Activated naive CD4-positive, alpha-beta T cell treated with anti-CD3 and anti-CD28 coated beads for 36 hours (primary cell): Measurements from ENCODE around the gene EIF4E1B. TPM values are rescaled to one million over a fixed set of nuclear protein-coding genes. Genes with fewer than 3 reads are reported as not detected.

ENCODE experiments used
- CTCF ChIA-PET: fragments of 350-600 bp; sonication (Branson Sonifier 250); formaldehyde crosslinking; loops from one replicate; lab custom pipeline; 2021; ENCODE audit warnings: antibody characterized with exemption; lab: Charles Lee
- DNase-seq: peaks from one replicate; pipeline ENCODE4 v3.0.0-alpha.2; 2020
- H3K27ac Mint-ChIP-seq: one replicate; pipeline ENCODE4 v1.8.0; 2021; ENCODE audit warnings: mild to moderate bottlenecking, mixed read lengths
- H3K27me3 Mint-ChIP-seq: one replicate; pipeline ENCODE4 v1.8.0; 2021; ENCODE audit warnings: low read depth, mixed read lengths
- H3K36me3 Mint-ChIP-seq: one replicate; pipeline ENCODE4 v1.8.0; 2021; ENCODE audit warnings: low read depth, mixed read lengths
- H3K4me1 Mint-ChIP-seq: one replicate; pipeline ENCODE4 v1.8.0; 2021; ENCODE audit warnings: low read depth, mixed read lengths
- H3K4me3 Mint-ChIP-seq: one replicate; pipeline ENCODE4 v1.8.0; 2021; ENCODE audit warnings: mild to moderate bottlenecking, moderate library complexity, mixed read lengths
- H3K9me3 Mint-ChIP-seq: one replicate; pipeline ENCODE4 v1.8.0; 2021; ENCODE audit warnings: mixed read lengths
- intact Hi-C: fragments of 100-400 bp; cut with micrococcal nuclease; formaldehyde crosslinking; loops from one replicate; pipeline ENCODE4 v1.15.1; 2023
- total RNA-seq, 2 experiments: library from RNA; stranded (reverse); gene quantifications; one replicate each; pipeline ENCODE4 v1.2.3, GENCODE V29; 2021

Gene EIF4E1B
- total RNA-seq, 2 experiments from 2014 or later, result not detected

DNA sequence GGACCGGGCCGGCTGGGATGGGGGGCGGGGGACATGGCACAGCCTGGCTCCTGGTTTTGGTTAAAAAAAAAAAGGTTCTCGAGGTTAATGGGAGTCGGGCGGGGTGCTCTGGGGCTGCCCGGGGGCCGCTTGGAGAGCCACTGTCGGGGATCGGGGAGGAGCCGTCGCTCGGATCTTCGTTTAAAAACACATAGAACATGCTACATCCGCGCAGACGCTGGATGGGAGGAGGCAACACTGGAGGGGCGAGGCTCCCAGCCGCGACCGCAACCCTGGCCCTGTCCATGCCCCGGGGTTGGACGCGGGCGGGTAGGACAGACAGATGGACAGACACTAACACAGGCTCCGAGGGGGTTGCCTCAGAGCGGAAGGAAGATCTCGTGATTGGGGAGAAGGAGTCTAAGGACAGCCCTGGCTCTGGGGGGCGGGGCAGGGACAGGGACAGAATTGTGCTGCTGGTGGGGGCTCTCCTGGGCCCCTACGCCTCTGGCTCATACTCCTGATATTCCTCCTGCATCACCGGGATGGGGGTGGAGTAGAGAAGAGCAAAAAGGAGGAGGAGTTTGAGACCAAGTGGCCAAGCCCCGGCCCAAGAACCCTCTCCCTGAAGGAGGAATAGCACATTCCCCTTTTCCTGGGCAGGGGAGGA is 10.0 kb upstream of the EIF4E1B start:
- no peak for DNase-seq
- intact Hi-C loops, result no loop called here
- H3K27me3 Mint-ChIP-seq, result peaks cover 48% of the 10 kb centered on the region
- no peaks in the 10 kb centered on the region for H3K36me3 Mint-ChIP-seq
- no peaks in the 10 kb centered on the region for H3K9me3 Mint-ChIP-seq
- H3K4me3 Mint-ChIP-seq, result peak overlapping the region; percentile 61
- no peak overlapping the region for H3K27ac Mint-ChIP-seq
- CTCF ChIA-PET, result interaction anchor here (0.7 kb wide), 1 partner anchor 180 kb away, joined by 3 read pairs; no protein-coding TSS in a partner anchor
- peaks cover 18% of the 10 kb centered on the region for H3K4me1 Mint-ChIP-seq

- no peak overlapping the region for H3K4me3 Mint-ChIP-seq
- no peak for DNase-seq
- no peaks in the 10 kb centered on the region for H3K36me3 Mint-ChIP-seq
- peaks cover 46% of the 10 kb centered on the region for H3K27me3 Mint-ChIP-seq
- peaks cover 18% of the 10 kb centered on the region for H3K4me1 Mint-ChIP-seq
- intact Hi-C loops, result no loop called here
- CTCF ChIA-PET, result interaction anchor here (1.0 to 1.2 kb wide), 3 partner anchors 37 to 48 kb away, joined by 4 to 6 read pairs (median 4); no protein-coding TSS in a partner anchor
- no peak overlapping the region for H3K27ac Mint-ChIP-seq
- H3K9me3 Mint-ChIP-seq, result no peaks in the 10 kb centered on the region
Measured at GRCh38 chr5:176621661-176622079, 8.8 kb upstream of the EIF4E1B start.

DNA sequence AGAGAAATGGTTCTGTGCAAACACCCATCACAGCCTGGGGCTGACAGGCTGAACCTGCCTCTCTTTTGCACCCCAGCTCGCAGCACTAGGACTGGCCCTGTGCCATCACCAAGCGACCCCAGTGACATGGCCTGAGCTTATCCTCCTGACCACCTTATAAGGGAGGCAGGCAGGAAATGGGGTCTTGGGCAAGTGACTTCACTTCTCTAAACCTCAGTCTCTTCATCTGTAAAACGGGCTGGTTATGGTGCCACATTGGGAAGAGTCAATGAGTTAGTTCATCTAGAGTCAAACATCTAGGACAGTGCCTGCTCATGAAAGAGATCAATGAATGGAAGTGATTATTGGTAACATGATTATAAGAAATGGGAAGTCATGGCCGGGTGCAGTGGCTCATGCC is 6.3 kb upstream of the EIF4E1B start:
- H3K36me3 Mint-ChIP-seq, result no peaks in the 10 kb centered on the region
- H3K27ac Mint-ChIP-seq, result no peak overlapping the region
- no peak overlapping the region for H3K4me3 Mint-ChIP-seq
- no peaks in the 10 kb centered on the region for H3K9me3 Mint-ChIP-seq
- DNase-seq, result no peak
- peaks cover 45% of the 10 kb centered on the region for H3K27me3 Mint-ChIP-seq
- H3K4me1 Mint-ChIP-seq, result peaks cover 15% of the 10 kb centered on the region
- CTCF ChIA-PET, result no interaction called here
- intact Hi-C loops, result no loop called here

DNA sequence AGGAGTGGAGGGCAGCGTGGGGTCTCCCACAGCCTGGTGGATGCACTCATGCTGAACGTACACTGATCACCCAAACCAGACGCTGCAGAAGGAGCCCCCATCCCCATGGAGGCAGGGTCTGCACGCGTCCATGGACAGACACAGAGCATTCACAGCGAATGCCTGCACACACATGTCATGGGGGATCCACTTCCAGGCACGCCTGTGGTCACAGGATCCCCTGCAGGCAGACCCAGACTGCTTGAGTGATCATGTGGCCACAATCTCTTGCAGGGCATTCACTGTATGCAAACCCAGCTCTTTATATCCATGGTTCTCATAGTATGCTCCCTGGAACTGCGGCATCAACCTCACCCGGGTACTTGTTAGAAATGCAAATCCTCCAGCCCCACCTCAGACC is 5.5 kb upstream of the EIF4E1B start:
- Mint-ChIP-seq H3K9me3 (no peaks in the 10 kb centered on the region), H3K4me3 (no peak overlapping the region), H3K36me3 (no peaks in the 10 kb centered on the region), H3K27me3 (peaks cover 45% of the 10 kb centered on the region), H3K4me1 (peaks cover 13% of the 10 kb centered on the region), H3K27ac (no peak overlapping the region)
- DNase-seq, result no peak
- CTCF ChIA-PET, result interaction anchor here (1.6 kb wide), 1 partner anchor 36 kb away, joined by 5 read pairs; no protein-coding TSS in a partner anchor
- intact Hi-C loops, result no loop called here

DNA sequence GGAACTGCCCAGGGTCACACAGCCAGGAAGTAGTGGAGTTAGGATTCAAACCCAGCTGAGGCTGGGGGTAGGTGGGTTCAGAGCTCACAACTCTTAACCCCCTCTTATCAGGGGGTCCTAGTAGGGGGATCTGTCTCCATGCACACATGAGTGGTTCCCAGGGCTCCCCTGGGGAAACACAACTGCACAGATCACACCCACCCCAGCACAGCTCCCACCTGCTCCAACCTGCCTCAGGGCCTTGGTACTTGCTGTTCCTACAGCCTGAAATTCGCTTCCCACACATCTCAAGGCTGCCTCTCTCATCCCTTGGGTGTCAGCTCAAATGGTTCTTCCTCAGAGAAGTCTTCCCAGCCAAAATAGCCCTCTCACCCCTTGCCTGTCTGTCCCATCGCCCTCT is 5.0 kb upstream of the EIF4E1B start:
- no peaks in the 10 kb centered on the region for H3K36me3 Mint-ChIP-seq
- intact Hi-C loops, result no loop called here
- H3K4me3 Mint-ChIP-seq, result no peak overlapping the region
- CTCF ChIA-PET, result interaction anchor here (0.6 to 1.6 kb wide), 2 partner anchors 35 to 116 kb away, joined by 3 to 5 read pairs; no protein-coding TSS in a partner anchor
- H3K27me3 Mint-ChIP-seq, result peaks cover 40% of the 10 kb centered on the region
- no peak overlapping the region for H3K27ac Mint-ChIP-seq
- peaks cover 8% of the 10 kb centered on the region for H3K4me1 Mint-ChIP-seq
- DNase-seq, result no peak
- H3K9me3 Mint-ChIP-seq, result no peaks in the 10 kb centered on the region

DNA sequence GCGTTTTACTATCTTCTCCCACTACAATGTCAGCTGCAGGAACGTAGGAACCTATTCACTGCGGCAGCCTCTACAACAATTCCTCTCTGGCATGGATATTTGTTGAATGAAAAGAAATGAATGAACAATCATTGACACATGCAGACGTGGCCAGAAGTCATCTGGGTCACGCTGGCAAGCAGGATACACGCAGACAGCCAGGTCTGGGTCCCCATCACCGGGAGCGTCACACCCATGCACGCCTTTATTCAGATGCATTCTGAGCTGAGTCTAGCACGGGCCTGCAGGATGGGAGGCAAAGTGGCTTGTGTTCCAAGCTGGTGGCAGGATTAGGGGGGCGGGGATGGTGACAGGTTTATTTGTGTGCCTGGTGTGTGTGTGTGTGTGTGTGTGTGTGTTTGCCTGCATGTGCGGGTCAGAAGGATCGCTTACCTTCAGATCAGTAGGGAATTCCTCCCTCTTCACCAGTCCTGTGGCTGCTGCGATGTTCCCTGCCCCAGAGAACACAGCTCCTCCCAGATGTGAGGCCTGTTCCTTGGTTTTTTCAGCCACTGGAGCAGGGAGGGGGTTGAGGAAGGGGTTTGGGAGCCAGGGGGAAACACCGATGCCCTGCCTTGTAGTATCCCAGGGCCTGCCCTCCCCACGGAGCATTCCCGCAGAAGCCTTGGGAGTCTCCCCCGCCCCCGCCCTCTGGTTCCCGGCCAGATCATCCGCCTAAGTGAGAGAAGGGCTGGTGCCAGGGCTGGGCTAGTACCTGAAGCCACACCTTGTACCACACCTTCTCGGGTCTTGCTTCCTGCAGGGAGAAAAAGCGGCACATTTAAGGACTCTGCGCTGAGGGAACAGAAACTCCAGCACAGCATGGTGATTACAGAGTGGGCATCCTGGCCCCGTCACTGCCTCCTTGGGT is 4.3 kb upstream of the EIF4E1B start:
- Mint-ChIP-seq H3K9me3 (no peaks in the 10 kb centered on the region), H3K4me1 (peaks cover 12% of the 10 kb centered on the region), H3K27me3 (peaks cover 45% of the 10 kb centered on the region), H3K4me3 (no peak overlapping the region), H3K36me3 (no peaks in the 10 kb centered on the region), H3K27ac (no peak overlapping the region)
- intact Hi-C loops, result no loop called here
- DNase-seq, result no peak
- CTCF ChIA-PET, result interaction anchor here (0.6 to 1.6 kb wide), 2 partner anchors 34 to 117 kb away, joined by 3 to 5 read pairs; no protein-coding TSS in a partner anchor

GRCh38 chr5:176626876-176627236 is 3.6 kb upstream of the EIF4E1B start:
- CTCF ChIA-PET, result interaction anchor here (0.7 kb wide), 1 partner anchor 96 kb away, joined by 3 read pairs; no protein-coding TSS in a partner anchor
- Mint-ChIP-seq H3K4me1 (peaks cover 12% of the 10 kb centered on the region), H3K4me3 (no peak overlapping the region), H3K27ac (no peak overlapping the region), H3K36me3 (no peaks in the 10 kb centered on the region), H3K9me3 (no peaks in the 10 kb centered on the region), H3K27me3 (peaks cover 49% of the 10 kb centered on the region)
- intact Hi-C loops, result no loop called here
- no peak for DNase-seq

DNA sequence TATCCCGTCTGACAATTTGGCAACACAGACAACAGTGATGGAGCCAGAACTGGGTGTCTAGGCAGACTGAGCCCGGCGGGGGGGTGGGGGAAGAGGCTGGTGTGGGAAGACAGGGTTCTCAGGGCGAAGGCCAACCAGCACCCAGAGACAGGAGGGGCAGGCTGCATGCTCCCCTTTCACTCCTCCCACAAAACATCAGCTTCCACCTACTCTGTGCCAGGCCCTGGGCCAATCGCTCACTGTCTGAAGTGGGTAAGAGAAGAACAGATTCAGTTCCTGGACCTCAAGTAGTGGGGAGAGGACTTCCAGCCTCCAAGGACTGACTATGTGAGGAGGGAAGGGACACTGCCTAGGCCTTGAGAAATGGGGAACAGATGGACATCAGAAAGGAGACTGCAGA is 2.9 kb upstream of the EIF4E1B start:
- H3K36me3 Mint-ChIP-seq, result no peaks in the 10 kb centered on the region
- H3K4me3 Mint-ChIP-seq, result no peak overlapping the region
- no peak overlapping the region for H3K27ac Mint-ChIP-seq
- H3K9me3 Mint-ChIP-seq, result no peaks in the 10 kb centered on the region
- intact Hi-C loops, result no loop called here
- peaks cover 51% of the 10 kb centered on the region for H3K27me3 Mint-ChIP-seq
- CTCF ChIA-PET, result interaction anchor here (0.7 kb wide), 1 partner anchor 97 kb away, joined by 3 read pairs; no protein-coding TSS in a partner anchor
- DNase-seq, result no peak
- H3K4me1 Mint-ChIP-seq, result peaks cover 12% of the 10 kb centered on the region

- H3K4me1 Mint-ChIP-seq, result peaks cover 12% of the 10 kb centered on the region
- CTCF ChIA-PET, result interaction anchor here (1.2 kb wide), 1 partner anchor 59 kb away, joined by 3 read pairs; no protein-coding TSS in a partner anchor
- H3K27me3 Mint-ChIP-seq, result peaks cover 54% of the 10 kb centered on the region
- H3K27ac Mint-ChIP-seq, result no peak overlapping the region
- H3K36me3 Mint-ChIP-seq, result no peaks in the 10 kb centered on the region
- no peak overlapping the region for H3K4me3 Mint-ChIP-seq
- no peak for DNase-seq
- no peaks in the 10 kb centered on the region for H3K9me3 Mint-ChIP-seq
- intact Hi-C loops, result no loop called here
Measured at GRCh38 chr5:176628406-176629228, 1.9 kb upstream of the EIF4E1B start.

DNA sequence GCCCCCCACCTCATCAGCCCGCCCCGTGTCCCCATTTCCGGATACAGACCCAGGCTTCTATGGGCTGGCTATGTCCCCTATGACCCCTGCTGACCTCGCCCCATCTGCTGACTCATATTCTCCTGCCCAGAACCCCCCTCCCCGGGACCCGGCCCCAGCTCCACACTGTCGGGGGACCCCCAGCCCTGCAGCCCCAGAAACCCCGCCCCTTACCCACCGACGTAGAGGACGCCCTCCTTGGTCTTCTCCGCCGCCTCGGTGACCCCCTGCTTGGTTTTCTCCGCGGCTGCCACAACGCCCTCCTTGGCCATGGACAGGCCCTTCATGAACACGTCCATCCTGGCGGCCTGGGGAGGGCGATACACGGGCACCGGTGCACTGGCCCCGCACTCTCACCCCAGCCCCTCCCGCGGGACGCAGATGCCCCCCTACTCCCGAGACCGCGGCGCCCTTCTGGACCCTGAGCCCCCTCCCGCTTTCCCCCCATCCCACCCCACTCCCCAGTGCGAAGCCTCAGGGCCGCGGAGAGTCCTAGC is 1.1 kb upstream of the EIF4E1B start:
- peaks cover 61% of the 10 kb centered on the region for H3K27me3 Mint-ChIP-seq
- intact Hi-C loops, result no loop called here
- H3K9me3 Mint-ChIP-seq, result no peaks in the 10 kb centered on the region
- CTCF ChIA-PET, result interaction anchor here (1.2 to 1.7 kb wide), 2 partner anchors 56 to 59 kb away, joined by 3 to 4 read pairs; no protein-coding TSS in a partner anchor
- H3K4me1 Mint-ChIP-seq, result peaks cover 12% of the 10 kb centered on the region
- DNase-seq, result no peak
- no peak overlapping the region for H3K4me3 Mint-ChIP-seq
- H3K27ac Mint-ChIP-seq, result no peak overlapping the region
- no peaks in the 10 kb centered on the region for H3K36me3 Mint-ChIP-seq

DNA sequence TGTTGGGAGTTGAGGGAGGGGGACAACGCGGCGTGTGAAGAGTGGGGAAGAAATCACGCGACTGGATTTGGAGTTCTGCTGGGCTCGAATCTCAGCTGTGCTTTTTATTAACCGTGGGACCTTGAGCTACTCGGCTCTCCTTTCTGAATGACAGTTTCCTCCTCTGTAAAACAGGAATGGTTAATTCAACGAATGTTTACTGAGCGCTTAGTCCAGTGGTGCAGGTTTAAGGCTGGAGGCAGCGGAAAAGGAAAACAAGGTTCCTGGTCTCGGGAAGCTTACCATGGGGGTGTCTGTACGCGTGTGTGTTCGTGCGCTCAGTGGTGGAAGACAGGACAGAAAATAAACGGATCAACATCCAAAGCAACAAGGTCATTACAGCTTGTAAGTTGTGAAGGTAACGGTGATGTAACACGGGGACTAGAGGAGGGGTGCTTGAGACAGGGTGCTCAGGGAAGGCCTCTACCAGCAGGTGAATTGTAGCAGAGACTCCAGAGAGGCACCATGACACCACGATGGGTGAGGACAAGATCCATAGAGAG is 277 bp downstream of the EIF4E1B start:
- H3K27ac Mint-ChIP-seq, result no peak overlapping the region
- H3K9me3 Mint-ChIP-seq, result no peaks in the 10 kb centered on the region
- CTCF ChIA-PET, result interaction anchor here (0.6 to 2.2 kb wide), 5 partner anchors 16 to 57 kb away, joined by 3 to 14 read pairs (median 4); no protein-coding TSS in a partner anchor
- peaks cover 12% of the 10 kb centered on the region for H3K4me1 Mint-ChIP-seq
- intact Hi-C loops, result no loop called here
- H3K27me3 Mint-ChIP-seq, result peaks cover 67% of the 10 kb centered on the region
- H3K4me3 Mint-ChIP-seq, result peak overlapping the region; percentile 46
- no peak for DNase-seq
- H3K36me3 Mint-ChIP-seq, result no peaks in the 10 kb centered on the region
